ENCODE measurements around the gene HSPA12A. TPM values are rescaled to one million over a fixed set of nuclear protein-coding genes. Genes with fewer than 3 reads are reported as not detected.

HSPA12A gene
- total RNA-seq, 4 donors from 2014 or later = 4.5 to 6.0 (median 4.9) TPM

DNA sequence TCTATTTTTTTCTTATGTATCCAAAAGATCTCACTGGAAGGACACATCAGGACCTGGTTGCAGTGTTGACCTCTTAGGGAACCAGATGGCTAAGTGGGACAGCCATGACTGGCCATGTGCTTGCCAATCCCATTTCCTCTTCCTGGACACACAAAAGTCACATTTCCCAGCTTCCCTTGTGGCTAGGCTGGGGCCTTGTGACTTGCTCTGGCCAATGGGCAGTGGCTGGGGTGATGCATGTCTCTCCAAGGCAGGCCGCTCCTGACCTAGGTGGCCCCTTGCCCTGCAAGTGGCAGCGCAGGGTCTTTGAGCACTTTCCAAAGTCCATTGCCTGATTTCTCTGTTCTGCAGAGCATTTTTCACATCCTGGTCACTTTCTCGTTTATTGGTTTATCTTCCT is 41.7 kb upstream of the HSPA12A start:
- Histone ChIP-seq H3K4me3 (no peak overlapping the region), H3K27ac (no peak overlapping the region), H3K27me3 (no peaks in the 10 kb centered on the region), H3K4me1 (peaks cover 3 to 8% of the 10 kb centered on the region in 2 donors), H3K36me3 (no peaks in the 10 kb centered on the region), H3K9me3 (no peaks in the 10 kb centered on the region)
- DNase-seq (no peak), ATAC-seq (no peak)
- TF ChIP-seq, protein P1, sequence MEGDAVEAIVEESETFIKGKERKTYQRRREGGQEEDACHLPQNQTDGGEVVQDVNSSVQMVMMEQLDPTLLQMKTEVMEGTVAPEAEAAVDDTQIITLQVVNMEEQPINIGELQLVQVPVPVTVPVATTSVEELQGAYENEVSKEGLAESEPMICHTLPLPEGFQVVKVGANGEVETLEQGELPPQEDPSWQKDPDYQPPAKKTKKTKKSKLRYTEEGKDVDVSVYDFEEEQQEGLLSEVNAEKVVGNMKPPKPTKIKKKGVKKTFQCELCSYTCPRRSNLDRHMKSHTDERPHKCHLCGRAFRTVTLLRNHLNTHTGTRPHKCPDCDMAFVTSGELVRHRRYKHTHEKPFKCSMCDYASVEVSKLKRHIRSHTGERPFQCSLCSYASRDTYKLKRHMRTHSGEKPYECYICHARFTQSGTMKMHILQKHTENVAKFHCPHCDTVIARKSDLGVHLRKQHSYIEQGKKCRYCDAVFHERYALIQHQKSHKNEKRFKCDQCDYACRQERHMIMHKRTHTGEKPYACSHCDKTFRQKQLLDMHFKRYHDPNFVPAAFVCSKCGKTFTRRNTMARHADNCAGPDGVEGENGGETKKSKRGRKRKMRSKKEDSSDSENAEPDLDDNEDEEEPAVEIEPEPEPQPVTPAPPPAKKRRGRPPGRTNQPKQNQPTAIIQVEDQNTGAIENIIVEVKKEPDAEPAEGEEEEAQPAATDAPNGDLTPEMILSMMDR (IDR thresholded peaks at IDR 0.05 in 4 of 5, conservative IDR thresholded peaks at IDR 0.05 in 1 of 5) = no peak
- no peak for TF ChIP-seq POLR2A (IDR thresholded peaks at IDR 0.05)
- intact Hi-C loops (cut with DNase I; ENCODE audit: low total_unique reads) (no loop called here), in situ Hi-C loops (cut with MboI; ENCODE audit: low sequenced_read_pairs in 4 of 4) (loop anchor here in 2 of 4 donors (5.0 to 10.0 kb wide), 2 partner anchors 97 to 99 kb away; no protein-coding TSS in a partner anchor)

DNA sequence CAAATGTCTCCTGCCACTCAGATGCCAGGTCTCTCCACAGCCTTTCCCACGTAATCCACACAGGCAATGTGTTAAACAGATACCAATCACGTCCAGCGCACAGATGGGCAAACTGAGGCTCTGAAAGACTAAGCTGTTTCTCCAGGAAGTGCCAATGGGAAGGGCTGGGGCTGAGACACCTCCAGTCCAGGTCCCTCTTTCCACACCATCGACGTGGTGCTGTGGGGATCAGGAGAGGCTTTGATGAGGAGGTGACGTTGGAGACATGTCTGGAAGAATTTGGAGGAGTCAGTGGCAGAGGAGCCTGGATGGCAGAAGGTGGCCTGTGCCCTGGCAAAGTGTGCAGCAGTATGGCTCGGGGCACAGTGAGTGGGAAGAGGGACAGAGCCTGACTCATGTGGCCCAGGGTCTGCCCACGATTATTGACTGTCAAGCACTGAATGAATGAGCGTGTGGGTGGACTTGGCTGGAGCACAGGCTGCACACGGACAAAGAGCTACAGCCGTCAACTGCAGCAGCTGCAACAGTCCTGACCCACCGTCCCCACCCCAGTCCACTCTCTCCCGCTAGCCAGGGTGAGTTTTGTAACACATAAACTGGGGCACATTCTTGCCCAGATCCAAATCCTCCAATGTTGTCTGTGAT is 40.8 kb upstream of the HSPA12A start:
- TF ChIP-seq POLR2A (IDR thresholded peaks at IDR 0.05) = no peak
- TF ChIP-seq, protein P1 (IDR thresholded peaks at IDR 0.05 in 4 of 5, conservative IDR thresholded peaks at IDR 0.05 in 1 of 5) = no peak
- H3K9me3 ChIP-seq = no peaks in the 10 kb centered on the region
- no peaks in the 10 kb centered on the region for H3K27me3 ChIP-seq
- intact Hi-C loops (cut with DNase I; ENCODE audit: low total_unique reads) (no loop called here), in situ Hi-C loops (cut with MboI; ENCODE audit: low sequenced_read_pairs in 4 of 4) (loop anchor here in 2 of 4 donors (5.0 to 10.0 kb wide), 2 partner anchors 96 to 98 kb away; no protein-coding TSS in a partner anchor)
- H3K4me1 ChIP-seq = peaks cover 3 to 6% of the 10 kb centered on the region in 2 donors
- DNase-seq (no peak), ATAC-seq (no peak)
- H3K4me3 ChIP-seq = no peak overlapping the region
- H3K27ac ChIP-seq = no peak overlapping the region
- no peaks in the 10 kb centered on the region for H3K36me3 ChIP-seq

DNA sequence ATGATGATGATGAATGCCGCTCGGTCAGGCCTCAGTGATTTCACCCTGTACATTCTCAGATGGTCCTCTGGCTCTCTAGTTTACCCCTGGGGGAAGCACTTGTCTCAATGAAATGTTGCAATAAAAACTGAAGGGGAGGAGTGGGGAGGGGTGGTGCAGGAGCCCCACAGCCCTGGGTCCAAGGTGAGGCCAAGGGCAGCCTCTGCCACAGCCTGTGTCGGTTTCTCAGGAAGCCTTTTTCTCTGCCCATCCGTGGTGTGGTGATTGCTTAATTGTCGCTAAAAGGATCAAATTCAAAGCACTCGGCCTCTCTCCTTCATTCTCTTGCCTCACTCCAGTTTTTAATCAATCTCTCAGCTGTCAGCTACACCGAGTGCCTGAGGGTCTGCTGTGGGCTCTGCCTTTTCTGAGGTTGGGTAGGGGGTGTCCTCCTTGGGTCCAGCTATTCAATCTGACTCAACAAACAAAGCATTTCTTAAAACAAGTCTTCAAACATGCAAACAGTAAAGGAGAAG is 39.1 kb upstream of the HSPA12A start:
- intact Hi-C loops (cut with DNase I; ENCODE audit: low total_unique reads) = no loop called here
- in situ Hi-C loops (cut with MboI; ENCODE audit: low sequenced_read_pairs in 4 of 4) = loop anchor here in 2 of 4 donors (5.0 to 10.0 kb wide), 2 partner anchors 94 to 97 kb away; no protein-coding TSS in a partner anchor

DNA sequence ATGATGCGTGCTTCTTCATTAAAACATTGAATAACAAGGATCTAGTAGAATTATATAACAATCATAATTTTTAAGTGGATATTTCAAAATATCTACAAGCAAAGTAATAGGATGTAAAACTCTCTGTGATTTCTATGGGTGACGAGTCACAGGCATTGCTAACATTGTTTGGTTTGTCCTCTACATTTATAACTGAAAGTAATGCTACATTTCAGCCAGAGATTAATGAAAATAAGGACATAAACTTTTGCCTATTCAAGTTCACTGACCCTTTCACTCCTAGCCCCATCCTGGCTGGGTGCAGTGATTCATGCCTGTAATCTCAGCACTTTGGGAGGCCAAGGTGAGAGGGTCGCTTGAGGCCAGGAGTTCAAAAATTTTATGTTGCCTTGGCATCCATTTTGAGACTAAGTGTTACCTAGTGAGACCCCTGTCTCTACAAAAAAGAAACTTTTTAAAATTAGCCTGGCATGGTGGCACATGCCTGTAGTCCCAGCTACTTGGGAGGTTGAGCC is 38.4 kb upstream of the HSPA12A start:
- H3K4me1 ChIP-seq = no peaks in the 10 kb centered on the region
- no peak overlapping the region for H3K4me3 ChIP-seq
- intact Hi-C loops (cut with DNase I; ENCODE audit: low total_unique reads) (no loop called here), in situ Hi-C loops (cut with MboI; ENCODE audit: low sequenced_read_pairs in 4 of 4) (loop anchor here in 2 of 4 donors (5.0 to 10.0 kb wide), 2 partner anchors 93 to 96 kb away; no protein-coding TSS in a partner anchor)
- H3K36me3 ChIP-seq = no peaks in the 10 kb centered on the region
- no peak overlapping the region for H3K27ac ChIP-seq
- H3K27me3 ChIP-seq = no peaks in the 10 kb centered on the region
- ATAC-seq = no peak
- no peak for TF ChIP-seq POLR2A (IDR thresholded peaks at IDR 0.05)
- TF ChIP-seq, protein P1 (IDR thresholded peaks at IDR 0.05 in 4 of 5, conservative IDR thresholded peaks at IDR 0.05 in 1 of 5) = no peak
- DNase-seq = no peak
- H3K9me3 ChIP-seq = no peaks in the 10 kb centered on the region

More for the DNA sequence above, 39.1 kb upstream of the HSPA12A start:
- DNase-seq = no peak
- Histone ChIP-seq H3K4me1 (no peaks in the 10 kb centered on the region), H3K4me3 (no peak overlapping the region), H3K36me3 (no peaks in the 10 kb centered on the region), H3K9me3 (no peaks in the 10 kb centered on the region), H3K27me3 (no peaks in the 10 kb centered on the region), H3K27ac (no peak overlapping the region)
- TF ChIP-seq, protein P1 (IDR thresholded peaks at IDR 0.05 in 4 of 5, conservative IDR thresholded peaks at IDR 0.05 in 1 of 5) = no peak
- no peak for TF ChIP-seq POLR2A (IDR thresholded peaks at IDR 0.05)
- no peak for ATAC-seq
